Panc1 (cell line): ENCODE data around the gene TULP4. TPM values are rescaled to one million over a fixed set of nuclear protein-coding genes. Genes with fewer than 3 reads are reported as not detected.
"Not testable (repeated sequence)": the region's sequence is repeated elsewhere in the genome, so short reads cannot be mapped to it uniquely, and the experiment has no call there.

Experiments
- ATAC-seq: fragments of 200-7000 bp; cut with Tn5 transposase; 2 replicates; pipeline ENCODE4 v1.9.1; 2020; ENCODE audit warnings: mild to moderate bottlenecking, moderate library complexity
- BruUV-seq: library from RNA; stranded (reverse); fragments of 400-500 nt; replicated peaks from 2 replicates; lab custom pipeline; 2021; lab: Mats Ljungman, UMichigan
- CTCF ChIA-PET: fragments of 300-600 bp; sonication (Branson Sonifier 250); formaldehyde crosslinking; loops from one replicate; lab custom pipeline; 2022; ENCODE audit warnings: antibody characterized with exemption; lab: Charles Lee
- POLR2A ChIA-PET: fragments of 300-600 bp; sonication (Branson Sonifier 250); formaldehyde crosslinking; loops from one replicate; lab custom pipeline; 2022; ENCODE audit warnings: antibody characterized with exemption; lab: Charles Lee
- DNase-seq: peaks from one replicate; pipeline ENCODE4 v3.0.0-alpha.2; 2010; ENCODE audit warnings: low read depth, low spot score
- H3K27ac ChIP-seq: 2 replicates; pipeline ENCODE4 v1.5.1; 2011; ENCODE audit warnings: mild to moderate bottlenecking, low read length, inconsistent platforms
- H3K27me3 ChIP-seq: fragments of 200-500 bp; sonication (Bioruptor generic); 2 replicates; pipeline ENCODE4 v1.6.0; 2014; ENCODE audit warnings: low read length, inconsistent platforms; ENCODE audit not compliant: control insufficient read depth, insufficient read depth
- H3K36me3 ChIP-seq: fragments of 200-500 bp; sonication (Bioruptor generic); 2 replicates; pipeline ENCODE4 v1.5.1; 2014; ENCODE audit warnings: inconsistent platforms, mild to moderate bottlenecking, low read length, moderate library complexity; ENCODE audit not compliant: control insufficient read depth, insufficient read depth
- H3K4me1 ChIP-seq: 2 replicates; pipeline ENCODE4 v1.5.1; 2011; ENCODE audit warnings: inconsistent platforms, mild to moderate bottlenecking, low read length, moderate library complexity; ENCODE audit not compliant: control insufficient read depth, insufficient read depth
- H3K4me3 ChIP-seq, 2 experiments: 2 replicates each; pipeline ENCODE4 v1.5.1; 2011 to 2012; ENCODE audit warnings: low read depth in 2 of 2, low read length in 2 of 2, mild to moderate bottlenecking in 2 of 2, inconsistent platforms in 1 of 2, moderate library complexity in 1 of 2
- H3K9me3 ChIP-seq: fragments of 200-500 bp; sonication (Bioruptor generic); 2 replicates; pipeline ENCODE4 v1.5.1; 2014; ENCODE audit warnings: low read depth, mild to moderate bottlenecking, inconsistent platforms, low read length, moderate library complexity; ENCODE audit not compliant: control insufficient read depth, insufficient read depth
- POLR2AphosphoS5 ChIP-seq: IDR thresholded peaks from 2 replicates; pipeline ENCODE4 v1.6.1; 2012; ENCODE audit warnings: mild to moderate bottlenecking, low read depth, low read length, moderate library complexity
- SIN3A ChIP-seq: IDR thresholded peaks from 2 replicates; pipeline ENCODE4 v1.6.1; 2012; ENCODE audit warnings: low read depth, mild to moderate bottlenecking, low read length, moderate library complexity, borderline replicate concordance; ENCODE audit not compliant: insufficient read depth
- TCF7L2 ChIP-seq: IDR thresholded peaks from 2 replicates; pipeline ENCODE4 v1.6.1; 2011; ENCODE audit warnings: mild to moderate bottlenecking, low read depth, low read length, inconsistent platforms
- in situ Hi-C: cut with HindIII; loops from 2 replicates; pipeline ENCODE4 v1.10.0; 2016; ENCODE audit warnings: low sequenced_read_pairs, low pct_unique_long_range_greater_than_20kb
- intact Hi-C: fragments of 100-400 bp; cut with micrococcal nuclease; formaldehyde crosslinking; loops from one replicate; pipeline ENCODE4 v1.10.0; 2022; ENCODE audit not compliant: unreplicated experiment
- total RNA-seq: library from RNA; stranded (reverse); gene quantifications from one replicate; pipeline ENCODE4 v1.2.1, GENCODE V29; 2021; ENCODE audit not compliant: unreplicated experiment
- TF ChIP-seq, protein P1 (sequence below): fragments of 450-650 bp; IDR thresholded peaks from 2 replicates; pipeline ENCODE4 v1.5.1; 2017; ENCODE audit warnings: mild to moderate bottlenecking
- TF ChIP-seq, protein P2 (sequence below), 2 experiments: IDR thresholded peaks; 2 replicates each; pipeline ENCODE4 v1.6.1; 2011 to 2012; ENCODE audit warnings: low read depth in 2 of 2, control low read depth in 1 of 2, low read length in 1 of 2, mild to moderate bottlenecking in 1 of 2, moderate library complexity in 1 of 2; ENCODE audit not compliant: insufficient read depth in 1 of 2

Gene TULP4
- total RNA-seq, 1 experiment from 2014 or later, result 105 TPM

DNA sequence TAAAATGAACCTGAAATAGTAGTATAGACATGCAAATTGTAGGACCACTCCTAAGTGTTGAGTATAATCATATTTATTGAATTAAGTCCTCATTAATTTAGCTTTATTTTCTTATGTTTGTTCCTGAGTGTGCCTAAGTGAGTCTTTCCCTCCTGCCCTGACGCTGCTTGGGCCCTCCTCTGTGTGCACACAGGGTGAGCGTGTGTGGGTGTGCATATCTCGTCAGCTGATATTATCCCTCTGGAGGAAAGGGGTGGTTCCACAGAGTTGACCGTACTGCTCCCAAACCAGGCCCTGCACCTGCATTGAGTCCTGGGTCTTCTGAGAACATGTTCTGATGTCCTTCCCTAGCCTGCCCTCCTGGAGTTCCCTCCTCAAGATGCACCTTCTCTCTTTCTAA, 28.0 kb downstream of the TULP4 start:
- CTCF ChIA-PET, result no interaction called here
- no peak overlapping the region for H3K4me3 ChIP-seq
- in situ Hi-C loops (no loop called here), intact Hi-C loops (no loop called here)
- H3K4me1 ChIP-seq, result no peaks in the 10 kb centered on the region
- no peaks in the 10 kb centered on the region for H3K36me3 ChIP-seq
- no TSS peak for BruUV-seq
- H3K27ac ChIP-seq, result no peak overlapping the region
- ATAC-seq, result no peak
- H3K9me3 ChIP-seq, result no peaks in the 10 kb centered on the region; the same call in 1 of the 2 replicates
- no peak for DNase-seq
- TF ChIP-seq, protein P1, sequence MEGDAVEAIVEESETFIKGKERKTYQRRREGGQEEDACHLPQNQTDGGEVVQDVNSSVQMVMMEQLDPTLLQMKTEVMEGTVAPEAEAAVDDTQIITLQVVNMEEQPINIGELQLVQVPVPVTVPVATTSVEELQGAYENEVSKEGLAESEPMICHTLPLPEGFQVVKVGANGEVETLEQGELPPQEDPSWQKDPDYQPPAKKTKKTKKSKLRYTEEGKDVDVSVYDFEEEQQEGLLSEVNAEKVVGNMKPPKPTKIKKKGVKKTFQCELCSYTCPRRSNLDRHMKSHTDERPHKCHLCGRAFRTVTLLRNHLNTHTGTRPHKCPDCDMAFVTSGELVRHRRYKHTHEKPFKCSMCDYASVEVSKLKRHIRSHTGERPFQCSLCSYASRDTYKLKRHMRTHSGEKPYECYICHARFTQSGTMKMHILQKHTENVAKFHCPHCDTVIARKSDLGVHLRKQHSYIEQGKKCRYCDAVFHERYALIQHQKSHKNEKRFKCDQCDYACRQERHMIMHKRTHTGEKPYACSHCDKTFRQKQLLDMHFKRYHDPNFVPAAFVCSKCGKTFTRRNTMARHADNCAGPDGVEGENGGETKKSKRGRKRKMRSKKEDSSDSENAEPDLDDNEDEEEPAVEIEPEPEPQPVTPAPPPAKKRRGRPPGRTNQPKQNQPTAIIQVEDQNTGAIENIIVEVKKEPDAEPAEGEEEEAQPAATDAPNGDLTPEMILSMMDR, result no peak
- no peak for TF ChIP-seq TCF7L2
- no peaks in the 10 kb centered on the region for H3K27me3 ChIP-seq
- POLR2A ChIA-PET, result no interaction called here

DNA sequence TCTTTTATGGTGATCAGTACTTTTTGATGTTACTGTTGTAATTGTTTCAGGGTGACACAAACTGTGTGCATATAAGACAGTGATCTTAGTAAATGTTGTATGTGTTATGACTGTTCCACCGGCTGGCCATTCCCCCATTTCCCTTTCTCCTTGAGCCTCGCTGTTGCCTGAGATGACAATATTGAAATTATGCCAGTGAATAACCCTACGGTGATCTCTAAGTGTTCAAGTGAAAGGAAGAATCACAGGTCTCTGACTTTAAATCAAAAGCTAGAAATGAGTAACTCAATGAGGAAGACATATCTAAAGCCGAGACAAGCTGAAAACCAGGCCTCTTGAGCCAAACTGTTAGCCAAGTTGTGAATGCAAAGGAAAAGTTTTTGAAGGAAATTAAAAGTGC, 32.3 kb downstream of the TULP4 start:
- TF ChIP-seq TCF7L2 (no peak), SIN3A (no peak)
- TF ChIP-seq, protein P1, result no peak
- Histone ChIP-seq H3K36me3 (no peaks in the 10 kb centered on the region), H3K4me3 (no peak overlapping the region), H3K27me3 (no peaks in the 10 kb centered on the region), H3K27ac (no peak overlapping the region), H3K9me3 (peaks cover 4% of the 10 kb centered on the region; the same call in 1 of the 2 replicates), H3K4me1 (no peaks in the 10 kb centered on the region)
- ATAC-seq, result no peak
- intact Hi-C loops, result no loop called here
- no TSS peak for BruUV-seq
- ChIA-PET CTCF (no interaction called here), POLR2A (no interaction called here)
- no peak for DNase-seq
- in situ Hi-C loops, result no loop called here

DNA sequence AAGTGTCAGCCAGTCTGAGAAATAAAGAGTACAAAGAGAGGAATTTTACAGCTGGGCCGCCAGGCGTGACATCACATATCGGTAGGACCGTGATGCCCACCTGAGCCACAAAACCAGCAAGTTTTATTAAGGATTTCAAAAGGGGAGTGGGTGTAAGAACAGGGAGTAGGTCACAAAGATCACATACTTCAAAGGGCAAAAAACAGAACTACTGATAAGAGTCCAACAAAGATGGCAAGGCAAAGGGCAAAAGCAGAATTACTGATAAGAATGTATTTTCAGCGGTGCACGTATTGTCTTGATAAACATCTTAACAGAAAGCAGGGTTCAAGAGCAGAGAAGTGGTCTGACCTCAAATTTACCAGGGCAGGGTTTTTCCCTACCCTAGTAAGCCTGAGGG, 33.2 kb downstream of the TULP4 start:
- intact Hi-C loops, H3K9me3 ChIP-seq, H3K27ac ChIP-seq, H3K36me3 ChIP-seq, H3K4me1 ChIP-seq, BruUV-seq, H3K4me3 ChIP-seq, in situ Hi-C loops, H3K27me3 ChIP-seq, POLR2A ChIA-PET, DNase-seq, ATAC-seq: not testable (repeated sequence)
- CTCF ChIA-PET, result interaction anchor here (0.6 kb wide), 1 partner anchor 474 kb away, joined by 9 read pairs; the partner anchor contains the start of gene EZR

DNA sequence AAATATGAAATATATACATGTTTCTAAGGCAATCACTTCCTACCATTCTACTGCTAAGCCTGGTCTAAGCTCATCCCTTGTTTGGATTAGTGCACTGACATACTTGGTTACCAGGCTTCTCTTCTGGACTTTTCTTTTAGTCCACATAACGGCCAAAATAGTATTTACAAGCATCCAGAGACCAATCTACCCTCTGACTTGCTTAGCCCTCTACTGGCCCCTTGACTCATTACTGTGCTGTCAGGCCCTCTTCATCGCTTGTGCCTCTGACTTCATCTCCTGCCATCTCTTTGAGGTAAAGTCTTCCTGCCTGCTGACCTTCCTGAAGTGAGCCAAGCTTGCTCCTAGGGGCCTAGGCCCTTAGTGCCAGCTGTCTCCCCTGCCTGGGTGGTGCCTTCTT, 35.1 kb downstream of the TULP4 start:
- in situ Hi-C loops (no loop called here), intact Hi-C loops (no loop called here)
- H3K9me3 ChIP-seq, result peaks cover 4% of the 10 kb centered on the region; the same call in 1 of the 2 replicates
- H3K27me3 ChIP-seq, result no peaks in the 10 kb centered on the region
- ChIA-PET POLR2A (interaction anchor here (0.7 kb wide), 1 partner anchor 19 kb away, joined by 5 read pairs; no protein-coding TSS in a partner anchor), CTCF (no interaction called here)
- no peak for TF ChIP-seq POLR2AphosphoS5
- no peak for TF ChIP-seq TCF7L2
- no peak for TF ChIP-seq SIN3A
- TF ChIP-seq, protein P1, result no peak
- TF ChIP-seq, protein P2, sequence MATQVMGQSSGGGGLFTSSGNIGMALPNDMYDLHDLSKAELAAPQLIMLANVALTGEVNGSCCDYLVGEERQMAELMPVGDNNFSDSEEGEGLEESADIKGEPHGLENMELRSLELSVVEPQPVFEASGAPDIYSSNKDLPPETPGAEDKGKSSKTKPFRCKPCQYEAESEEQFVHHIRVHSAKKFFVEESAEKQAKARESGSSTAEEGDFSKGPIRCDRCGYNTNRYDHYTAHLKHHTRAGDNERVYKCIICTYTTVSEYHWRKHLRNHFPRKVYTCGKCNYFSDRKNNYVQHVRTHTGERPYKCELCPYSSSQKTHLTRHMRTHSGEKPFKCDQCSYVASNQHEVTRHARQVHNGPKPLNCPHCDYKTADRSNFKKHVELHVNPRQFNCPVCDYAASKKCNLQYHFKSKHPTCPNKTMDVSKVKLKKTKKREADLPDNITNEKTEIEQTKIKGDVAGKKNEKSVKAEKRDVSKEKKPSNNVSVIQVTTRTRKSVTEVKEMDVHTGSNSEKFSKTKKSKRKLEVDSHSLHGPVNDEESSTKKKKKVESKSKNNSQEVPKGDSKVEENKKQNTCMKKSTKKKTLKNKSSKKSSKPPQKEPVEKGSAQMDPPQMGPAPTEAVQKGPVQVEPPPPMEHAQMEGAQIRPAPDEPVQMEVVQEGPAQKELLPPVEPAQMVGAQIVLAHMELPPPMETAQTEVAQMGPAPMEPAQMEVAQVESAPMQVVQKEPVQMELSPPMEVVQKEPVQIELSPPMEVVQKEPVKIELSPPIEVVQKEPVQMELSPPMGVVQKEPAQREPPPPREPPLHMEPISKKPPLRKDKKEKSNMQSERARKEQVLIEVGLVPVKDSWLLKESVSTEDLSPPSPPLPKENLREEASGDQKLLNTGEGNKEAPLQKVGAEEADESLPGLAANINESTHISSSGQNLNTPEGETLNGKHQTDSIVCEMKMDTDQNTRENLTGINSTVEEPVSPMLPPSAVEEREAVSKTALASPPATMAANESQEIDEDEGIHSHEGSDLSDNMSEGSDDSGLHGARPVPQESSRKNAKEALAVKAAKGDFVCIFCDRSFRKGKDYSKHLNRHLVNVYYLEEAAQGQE (IDR thresholded peaks at IDR 0.05; ENCODE audit: insufficient read depth in 1 of 2, low read depth in 2 of 2, low read length in 1 of 2), result no peak
- no peak overlapping the region for H3K27ac ChIP-seq
- DNase-seq (no peak), ATAC-seq (no peak)
- no peaks in the 10 kb centered on the region for H3K36me3 ChIP-seq
- no peak overlapping the region for H3K4me3 ChIP-seq
- no TSS peak for BruUV-seq
- no peaks in the 10 kb centered on the region for H3K4me1 ChIP-seq
